Neural progenitor cell (in vitro differentiated cells): ENCODE data around the gene ADCY1.

ENCODE experiments used
- CTCF ChIP-seq: fragments of 200-600 bp; sonication (generic); IDR thresholded peaks from 2 replicates; pipeline ENCODE4 v1.5.1; 2017; ENCODE audit warnings: antibody characterized with exemption, mild to moderate bottlenecking
- EZH2 ChIP-seq: fragments of 200-600 bp; sonication (generic); IDR thresholded peaks from 2 replicates; pipeline ENCODE4 v1.6.1; 2017; ENCODE audit warnings: antibody characterized with exemption, mild to moderate bottlenecking, moderate library complexity
- EZH2phosphoT487 ChIP-seq: fragments of 200-600 bp; sonication (generic); IDR thresholded peaks from 2 replicates; pipeline ENCODE4 v1.6.1; 2017; ENCODE audit warnings: antibody characterized with exemption

- no peak for TF ChIP-seq EZH2phosphoT487
- TF ChIP-seq EZH2, result no peak
- no peak for TF ChIP-seq CTCF
These were observed 71.2 kb downstream of the ADCY1 start for GRCh38 chr7:45645141-45645969.
